ENCODE results near the gene FBXW8.

FBXW8 gene

DNA sequence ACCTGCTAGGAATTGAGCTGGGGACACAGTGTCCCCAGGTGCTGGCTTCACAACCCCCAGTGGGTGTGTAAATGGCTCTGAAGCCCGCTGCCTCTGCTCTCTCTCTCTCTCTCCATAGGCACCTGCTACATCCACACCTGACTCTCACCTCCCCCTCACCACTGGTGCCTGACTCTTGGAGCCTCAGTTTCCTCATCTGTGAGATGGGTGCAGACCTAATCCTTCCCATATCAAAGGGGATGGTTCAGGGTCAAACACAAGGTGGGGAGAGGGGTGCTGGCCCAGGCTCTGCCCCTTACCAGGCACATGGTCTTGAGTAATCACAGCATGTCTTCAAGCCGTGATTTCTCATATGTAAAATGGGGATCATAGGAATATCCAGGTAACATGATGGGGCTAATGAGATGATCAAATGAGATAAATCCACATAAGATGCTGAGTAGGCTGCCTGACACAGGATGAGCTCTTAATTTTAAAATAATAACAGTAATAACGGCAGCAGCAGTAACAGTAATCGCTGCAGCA lies 150.9 kb downstream of the FBXW8 start:
- no peak for DNase-seq

DNA sequence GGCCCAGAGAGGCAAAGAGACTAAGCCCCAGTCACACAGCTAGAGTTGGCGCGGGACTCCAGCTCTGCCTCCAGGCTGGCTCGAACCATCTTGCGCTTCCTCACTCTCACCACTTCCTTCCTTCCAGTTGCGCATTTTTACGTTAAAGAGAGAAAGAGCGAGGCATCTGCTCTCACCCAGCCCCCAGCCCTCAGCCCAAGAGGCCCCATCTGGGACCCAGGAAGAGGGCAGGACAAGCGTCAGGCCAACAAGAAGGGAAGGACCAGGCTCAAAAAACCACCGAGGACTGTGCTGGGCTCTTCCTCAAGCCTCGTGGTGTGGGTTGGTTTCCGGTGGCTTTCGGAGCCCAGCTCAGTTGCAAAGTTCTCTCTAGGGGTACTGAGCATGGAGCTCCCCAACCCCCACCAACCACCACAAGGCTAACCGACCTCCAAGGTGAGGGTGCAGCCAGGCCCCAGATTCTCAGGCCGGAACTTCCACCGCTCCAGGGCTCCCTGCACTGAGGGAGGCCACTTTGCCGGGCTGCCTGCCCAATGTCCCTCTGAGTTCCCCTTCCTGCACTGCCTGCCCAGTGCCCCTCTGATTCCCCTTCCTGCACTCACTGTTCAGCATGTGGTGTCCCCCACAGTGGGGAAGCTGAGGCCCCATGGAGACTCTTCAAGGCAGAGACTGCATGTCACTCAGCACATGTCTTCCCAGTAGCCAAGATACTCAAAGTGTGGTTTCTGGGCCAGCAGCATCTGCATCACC lies 152.6 kb downstream of the FBXW8 start:
- peak in 4 of 6 experiments; percentile 10 to 51 (median 32) for DNase-seq

DNA sequence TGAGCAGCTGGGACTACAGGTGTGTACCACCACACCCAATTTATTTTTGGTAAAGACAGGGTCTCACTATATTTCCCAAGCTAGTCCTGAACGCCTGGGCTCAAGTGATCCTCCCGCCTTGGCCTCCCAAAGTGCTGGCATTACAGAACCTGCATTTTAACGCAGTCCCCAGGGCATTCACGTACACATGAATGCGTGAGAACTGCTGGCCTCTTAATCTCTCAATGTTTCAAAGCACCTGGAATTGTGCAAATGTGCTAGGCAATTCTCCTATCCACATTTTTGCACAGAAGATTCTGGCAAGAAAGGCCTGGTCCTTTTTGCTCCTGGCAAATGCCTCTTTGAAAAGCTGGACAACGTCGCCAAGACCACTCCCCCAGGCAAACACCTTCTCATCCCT lies 153.3 kb downstream of the FBXW8 start:
- no peak for DNase-seq

DNA sequence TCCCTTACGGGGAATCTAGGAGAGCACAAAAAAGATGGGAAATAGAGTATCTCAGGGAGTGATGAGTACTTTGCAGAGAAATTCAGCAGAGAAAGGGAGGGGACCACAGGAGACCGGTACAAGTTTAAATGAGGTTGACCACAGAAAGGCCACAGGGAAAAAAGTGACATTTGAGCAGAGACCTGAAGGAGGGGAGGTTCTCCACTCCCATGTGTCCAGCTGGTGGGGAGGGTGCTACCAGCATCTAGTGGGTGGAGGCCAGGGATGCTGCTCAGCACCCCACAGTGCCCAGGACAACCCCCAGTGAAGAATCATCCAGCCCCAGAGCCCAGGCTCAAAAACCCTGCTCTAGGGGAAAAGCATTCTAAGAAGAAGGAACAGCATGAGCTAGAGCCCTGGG lies 153.8 kb downstream of the FBXW8 start:
- DNase-seq: no peak

DNA sequence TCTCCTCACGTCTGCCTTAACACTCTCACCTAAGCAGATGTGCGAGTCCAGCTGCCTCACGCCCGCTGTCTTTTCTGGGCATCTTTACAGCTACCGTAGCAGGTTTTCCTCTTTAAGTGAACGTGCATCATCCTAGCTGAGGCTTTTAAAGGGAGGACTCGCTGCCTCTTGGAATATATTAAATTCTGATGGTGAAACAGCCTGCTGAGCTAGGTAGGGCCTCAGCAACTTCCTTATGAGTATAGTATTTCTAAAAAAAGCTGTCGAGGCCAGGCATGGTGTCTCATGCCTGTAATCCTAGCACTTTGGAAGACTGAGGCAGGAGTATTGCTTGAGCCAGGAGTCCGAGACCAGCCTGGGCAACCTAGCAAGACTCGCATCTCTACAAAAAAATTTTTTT lies 156.3 kb downstream of the FBXW8 start:
- no peak for DNase-seq

DNA sequence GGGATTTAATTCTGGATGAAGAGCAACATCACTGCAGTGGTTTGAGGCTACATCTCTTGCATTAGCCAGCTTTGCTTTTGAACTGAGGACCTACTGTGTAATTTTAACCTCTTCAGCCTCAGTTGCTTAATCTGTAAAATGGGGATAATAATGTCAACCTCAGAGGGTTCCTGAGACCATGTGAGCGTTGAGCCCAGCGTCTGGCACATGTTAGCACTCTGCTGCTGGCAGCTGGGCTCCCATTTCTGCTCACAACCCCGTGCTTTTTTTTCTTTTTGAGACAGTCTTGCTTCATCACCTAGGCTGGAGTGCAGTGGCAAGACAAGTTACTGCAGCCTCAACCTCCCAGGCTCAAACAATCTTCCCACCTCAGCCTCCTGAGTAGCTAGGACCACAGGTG lies 156.9 kb downstream of the FBXW8 start:
- DNase-seq: no peak

DNA sequence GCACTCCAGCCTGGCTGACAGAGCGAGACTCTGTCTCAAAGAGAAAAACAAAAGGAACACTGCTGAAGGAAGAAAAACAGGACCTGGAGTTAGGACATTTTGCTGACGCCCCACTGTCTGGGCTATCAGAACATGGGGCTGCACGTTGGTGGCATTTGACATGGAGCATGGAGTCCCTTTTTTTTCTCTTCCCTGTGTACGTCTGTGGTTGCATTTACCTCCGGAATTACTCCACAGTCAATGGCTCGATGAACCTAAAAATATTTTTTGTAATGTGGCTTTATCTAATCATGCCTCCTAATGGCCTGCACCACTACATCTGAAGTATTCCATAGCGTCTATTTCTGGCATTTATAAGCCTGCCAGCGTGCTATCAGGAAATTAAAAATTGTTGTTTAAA lies 157.7 kb downstream of the FBXW8 start:
- DNase-seq: no peak

DNA sequence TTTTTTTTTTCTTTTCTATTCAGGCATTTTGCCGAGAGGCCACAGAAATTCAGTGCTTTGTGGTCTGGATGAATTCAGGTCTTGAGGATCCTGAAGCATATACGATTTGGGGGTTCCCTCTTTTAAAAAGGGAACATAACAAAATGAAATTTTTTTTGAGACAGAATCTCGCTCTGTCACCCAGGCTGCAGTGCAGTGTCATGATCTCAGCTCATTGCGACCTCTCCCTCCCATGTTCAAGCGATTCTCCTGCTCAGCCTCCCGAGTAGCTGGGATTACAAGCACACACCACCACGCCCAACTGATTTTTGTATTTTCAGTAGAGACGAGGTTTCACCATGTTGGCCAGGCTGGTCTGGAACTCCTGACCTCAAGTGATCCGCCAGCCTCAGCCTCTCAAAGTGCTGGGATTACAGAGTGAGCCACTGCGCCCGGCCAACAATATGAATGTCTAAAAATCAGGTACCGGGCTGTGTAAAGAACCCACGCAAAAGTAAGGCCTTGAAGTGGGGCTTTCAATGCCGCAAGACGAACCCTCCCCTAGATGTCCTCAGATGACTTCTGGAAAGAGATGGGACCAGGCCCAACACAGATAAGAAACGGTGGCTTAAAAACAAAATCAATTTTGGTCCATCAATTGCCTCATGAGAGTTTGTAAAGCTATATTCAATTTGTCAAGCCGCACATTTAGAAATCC lies 158.5 kb downstream of the FBXW8 start:
- no peak for DNase-seq

DNA sequence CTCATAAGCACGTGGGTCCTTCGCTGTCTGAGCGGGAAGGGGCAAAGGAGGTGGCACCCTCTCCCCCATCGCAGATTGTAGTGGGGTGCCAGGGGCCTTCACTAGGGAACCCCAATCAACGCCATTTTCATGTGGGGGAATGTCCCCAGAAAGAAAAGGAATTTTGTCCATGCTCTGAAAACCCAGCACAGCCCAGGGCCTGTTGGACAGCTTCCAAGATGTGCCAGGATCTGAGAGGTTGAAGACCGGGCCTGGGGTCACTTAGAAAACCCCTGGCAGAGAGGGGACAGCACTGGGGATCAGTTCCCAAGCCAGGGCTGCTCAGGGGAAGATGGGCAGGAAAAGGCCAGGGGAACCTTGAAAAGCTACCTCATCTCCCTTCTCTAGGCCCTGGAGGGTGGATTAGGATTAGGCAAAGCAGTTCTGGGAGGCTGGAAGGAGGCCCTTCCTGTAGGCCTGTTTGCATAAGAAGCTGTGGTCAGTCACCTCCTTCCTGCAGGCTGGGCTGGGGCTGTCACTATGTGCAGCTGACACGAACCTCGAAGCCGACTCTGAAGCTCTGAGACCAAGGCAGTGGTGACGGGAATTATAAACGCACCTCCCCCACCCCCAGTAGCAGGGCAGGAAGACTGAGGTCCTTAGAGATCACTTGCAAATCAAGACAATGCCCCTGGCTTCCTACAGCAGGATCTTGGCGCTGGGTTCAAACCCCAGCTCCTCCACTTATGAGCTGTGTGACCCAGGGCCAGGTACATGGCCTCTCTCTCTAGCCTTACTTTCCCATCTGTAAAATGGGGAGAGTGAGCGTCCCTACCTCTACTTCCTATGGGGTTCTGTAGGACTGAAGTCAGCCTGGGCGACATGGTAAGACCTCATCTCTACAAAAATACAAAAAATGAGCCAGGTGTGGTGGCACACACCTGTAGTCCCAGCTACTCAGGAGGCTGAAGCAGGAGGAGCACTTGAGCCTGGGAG lies 159.5 kb downstream of the FBXW8 start:
- DNase-seq: no peak

DNA sequence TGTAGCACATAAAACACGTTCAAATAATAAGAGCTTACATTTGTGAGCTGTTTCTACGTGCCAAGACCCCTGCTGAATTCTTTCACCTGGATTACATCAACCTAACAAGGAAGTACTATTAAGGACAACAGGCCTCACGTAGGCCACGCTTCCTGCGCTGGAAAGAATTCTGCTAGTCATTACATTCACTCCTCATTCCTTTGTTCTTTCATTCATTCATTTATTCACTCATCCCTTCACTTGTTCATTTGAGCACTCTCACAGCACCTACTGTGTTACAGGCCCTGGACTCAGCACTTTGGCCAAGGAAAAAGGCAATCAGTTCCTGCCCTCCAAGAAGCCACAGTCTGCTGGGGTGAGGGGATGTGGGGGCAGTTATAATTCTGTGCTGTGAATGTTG lies 160.3 kb downstream of the FBXW8 start:
- DNase-seq: no peak

DNA sequence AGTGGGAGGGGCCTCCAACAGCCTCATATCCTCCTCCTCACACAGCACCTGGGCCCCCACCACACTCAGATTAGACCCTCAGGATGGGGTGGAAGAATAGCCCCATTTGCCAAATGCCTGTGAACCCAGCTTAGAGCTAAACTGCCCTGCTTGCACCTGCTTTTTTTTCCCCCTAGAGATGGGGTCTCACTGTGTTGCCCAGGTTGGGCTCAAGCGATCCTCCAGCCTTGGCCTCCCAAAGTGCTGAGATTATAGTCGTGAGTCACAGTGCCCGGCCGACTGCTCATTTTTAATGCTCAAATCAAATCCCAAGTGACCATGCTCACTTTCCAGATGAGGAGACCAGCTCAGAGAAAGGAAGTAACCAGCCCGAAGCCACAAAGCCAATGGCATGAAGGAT lies 161.4 kb downstream of the FBXW8 start:
- no peak for DNase-seq

DNA sequence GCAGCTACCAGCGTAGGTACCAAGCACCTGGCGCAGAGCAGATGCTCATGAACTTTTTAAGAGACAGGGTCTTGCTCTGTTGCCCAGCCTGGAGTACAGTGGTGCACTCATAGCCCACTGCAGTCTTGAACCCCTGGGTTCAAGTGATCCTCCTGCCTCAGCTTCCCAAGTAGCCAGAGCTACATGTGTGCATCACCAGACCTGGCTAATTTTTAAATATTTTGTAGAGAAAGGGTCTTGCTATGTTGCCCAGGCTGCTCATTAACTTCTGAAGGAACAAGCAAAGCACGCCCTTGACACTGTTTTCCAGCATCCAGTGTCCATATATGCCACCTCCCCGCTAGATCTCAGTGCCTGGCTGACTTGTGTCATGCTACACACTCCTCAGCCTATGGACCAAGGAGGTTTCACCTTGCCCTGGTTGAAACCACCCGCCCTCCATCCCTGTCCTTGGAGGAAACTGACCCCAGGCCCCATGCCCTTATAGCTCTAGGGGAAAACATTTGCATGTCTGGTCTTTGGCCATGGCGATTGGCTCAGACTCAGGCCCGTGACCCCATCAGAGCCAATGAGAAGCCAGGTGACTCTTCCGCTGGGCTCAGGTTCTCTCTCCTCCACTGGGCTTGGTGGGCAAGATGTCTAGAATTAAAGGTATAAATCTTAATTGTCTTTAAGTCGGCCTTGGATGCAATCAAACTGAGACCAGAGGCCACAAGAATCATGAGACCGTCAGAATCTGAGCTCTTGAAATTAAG lies 162.2 kb downstream of the FBXW8 start:
- no peak for DNase-seq

DNA sequence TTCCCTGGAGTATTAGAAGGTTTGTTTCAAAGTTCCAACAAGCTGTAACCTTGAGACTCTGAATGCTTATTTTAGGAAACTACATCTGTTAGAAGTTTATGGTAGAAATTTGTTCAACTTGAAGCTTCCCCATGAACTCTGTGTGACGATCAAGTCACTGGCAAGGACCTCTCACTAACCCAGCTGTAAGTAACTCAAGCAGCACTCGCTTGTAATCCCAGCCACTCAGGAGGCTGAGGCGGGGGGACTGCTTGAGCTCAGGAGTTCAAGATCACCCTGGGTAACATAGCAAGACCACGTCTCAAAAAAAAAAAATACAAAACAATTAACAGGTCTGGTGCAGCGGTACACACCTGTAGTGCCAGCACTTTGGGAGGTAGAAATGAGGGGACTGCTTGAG lies 162.9 kb downstream of the FBXW8 start:
- no peak for DNase-seq

DNA sequence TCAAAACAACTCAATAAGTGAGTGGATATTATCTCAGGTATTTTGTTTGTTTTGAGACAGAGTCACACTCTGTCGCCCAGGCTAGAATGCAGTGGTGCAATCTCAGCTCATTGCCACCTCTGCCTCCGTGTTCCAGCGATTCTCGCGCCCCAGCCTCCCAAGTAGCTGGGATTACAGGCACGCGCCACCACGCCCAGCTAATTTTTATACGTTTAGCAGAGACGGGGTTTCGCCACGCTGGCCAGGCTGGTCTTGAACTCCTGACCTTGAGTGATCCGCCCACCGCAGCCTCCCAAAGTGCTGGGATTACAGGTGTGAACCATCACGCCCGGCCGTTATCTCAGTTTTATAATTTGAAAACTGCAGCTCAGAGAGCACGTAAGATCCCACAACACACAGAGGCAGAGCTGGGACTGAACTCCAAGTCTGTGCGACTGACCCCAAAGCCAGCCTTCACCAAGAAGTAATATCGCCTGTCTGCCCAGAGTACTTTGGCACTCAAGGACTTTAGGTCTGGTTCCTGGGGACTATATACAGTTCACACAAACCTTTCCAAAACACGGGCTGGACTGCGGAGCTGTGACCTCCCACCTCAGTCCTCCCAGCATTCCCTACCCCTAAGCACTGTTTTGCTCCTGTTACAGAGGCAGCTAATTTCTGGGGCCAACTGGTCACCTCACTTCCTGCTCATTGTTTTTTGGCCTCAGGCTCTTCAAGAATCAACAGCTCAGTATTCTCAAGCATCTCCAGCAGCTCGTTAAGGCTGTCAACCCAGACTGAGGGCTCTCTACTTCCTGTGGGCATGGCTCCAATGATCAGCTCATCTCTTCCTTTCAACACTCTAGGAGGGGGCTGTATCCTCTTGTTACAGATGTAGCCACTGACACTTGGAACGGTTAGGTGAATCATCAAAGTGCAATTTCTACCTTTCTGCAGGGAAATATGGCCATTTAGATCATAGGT lies 165.9 kb downstream of the FBXW8 start:
- DNase-seq: no peak

DNA sequence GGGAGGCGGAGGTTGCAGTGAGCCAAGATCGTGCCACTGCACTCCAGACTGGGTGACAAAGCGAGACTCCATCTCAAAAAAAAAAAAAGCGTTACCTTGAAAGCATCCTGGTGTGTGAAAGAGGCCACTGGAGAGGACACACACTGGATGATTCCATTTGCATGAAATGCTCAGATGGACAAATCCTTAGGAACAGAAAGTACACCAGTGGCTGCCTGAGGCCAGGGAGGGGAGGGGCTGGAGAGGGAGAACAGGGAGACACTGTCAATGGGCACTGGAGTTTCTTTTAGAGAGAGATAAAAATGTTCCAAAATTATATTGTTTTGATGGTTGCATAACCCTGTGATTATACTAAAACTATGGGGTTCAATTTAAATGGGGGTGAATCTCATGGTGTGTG lies 168.7 kb downstream of the FBXW8 start:
- no peak for DNase-seq

DNA sequence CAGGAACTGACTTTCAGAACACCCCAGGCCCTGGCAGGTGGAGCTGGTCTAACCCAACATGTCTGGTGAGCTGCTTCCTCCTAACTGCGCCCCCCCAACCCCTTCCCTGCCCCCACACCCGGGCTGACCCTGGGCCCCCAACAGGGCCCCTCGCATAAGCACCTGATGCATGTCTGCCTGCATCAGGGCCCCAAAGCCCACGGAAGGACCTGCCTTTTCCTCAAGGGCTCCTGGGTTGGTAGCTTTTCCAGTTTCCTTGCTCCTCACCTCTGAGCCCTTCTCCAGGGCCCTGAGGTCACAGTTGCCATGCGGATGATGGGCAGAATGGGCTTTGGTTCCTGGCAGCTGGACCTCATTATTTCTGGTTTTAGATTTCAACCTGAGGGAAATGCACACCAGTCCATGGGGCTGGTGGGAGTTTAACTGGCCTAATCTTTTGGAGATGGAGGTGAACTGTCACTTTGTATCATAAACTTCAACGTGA lies 170.0 kb downstream of the FBXW8 start:
- no peak for DNase-seq
